NCI-H748 (cell line): ENCODE measurements around the gene COMMD10.
A peak's percentile ranks its signal among the peaks of the same experiment; 100 is the strongest.
"Not testable (repeated sequence)": the region's sequence is repeated elsewhere in the genome, so short reads cannot be mapped to it uniquely, and the experiment has no call there.

Experiments
- DNase-seq: peaks from one replicate; lab custom pipeline; 2025; ENCODE audit not compliant: unreplicated experiment; lab: John Stamatoyannopoulos, UW

Gene COMMD10

DNA sequence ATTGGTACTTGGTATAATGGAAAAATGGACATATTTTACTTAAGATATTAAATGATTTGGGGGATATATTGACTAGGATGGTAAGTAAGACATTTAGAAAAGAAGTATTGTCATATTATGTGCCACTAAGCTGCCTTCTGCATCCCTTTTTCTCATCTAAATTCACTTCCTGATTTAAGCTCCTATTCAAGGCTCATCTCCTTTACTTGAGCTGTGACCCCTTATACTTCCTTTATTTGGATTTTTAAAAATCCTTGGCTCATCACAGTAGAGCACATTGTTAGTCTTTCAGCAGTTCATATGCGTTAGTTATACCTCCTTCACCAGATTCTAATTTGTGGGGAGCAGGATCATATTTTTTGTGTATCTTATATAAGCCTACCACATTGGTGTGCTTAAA lies 6.6 kb downstream of the COMMD10 start:
- DNase-seq: no peak

DNA sequence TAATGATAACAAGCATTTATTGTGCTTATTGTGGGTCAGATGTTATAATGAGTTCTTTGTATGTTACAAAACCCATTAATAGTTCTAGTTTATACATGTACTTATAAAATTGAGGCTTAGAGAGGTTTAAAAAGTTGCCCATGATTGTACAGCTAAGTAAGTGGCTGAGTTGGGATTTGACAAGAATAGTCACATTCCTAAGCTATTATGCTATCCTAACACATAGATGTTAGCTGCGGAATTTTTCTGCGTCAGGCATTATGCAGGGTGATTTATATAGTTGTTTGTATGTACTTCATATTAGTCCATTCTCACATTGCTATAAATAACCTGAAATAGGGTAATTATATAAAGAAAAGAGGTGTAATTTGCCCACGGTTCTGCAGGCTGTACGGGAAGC lies 12.5 kb downstream of the COMMD10 start:
- DNase-seq: no peak

DNA sequence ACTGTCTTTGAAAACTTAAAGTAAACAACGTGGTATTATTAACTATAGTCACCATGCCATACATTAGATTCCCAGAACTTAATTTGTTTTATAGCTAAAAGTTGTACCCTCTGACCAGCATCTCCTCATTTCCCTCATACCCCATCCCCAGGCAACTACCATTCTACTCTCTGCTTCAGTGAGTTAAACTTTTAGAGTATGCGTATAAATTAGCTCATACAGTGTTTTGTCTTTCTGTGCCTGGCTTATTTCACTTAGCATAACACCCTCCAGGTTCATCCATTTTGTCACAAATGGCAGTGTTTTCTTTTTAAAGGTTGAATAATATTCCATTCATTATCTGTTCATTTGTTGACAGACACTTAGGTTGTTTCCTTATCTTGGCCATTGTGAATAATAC lies 14.2 kb downstream of the COMMD10 start:
- no peak for DNase-seq

- not testable (repeated sequence) for DNase-seq
Measured at GRCh38 chr5:116104941-116105340, 20.1 kb downstream of the COMMD10 start.

DNA sequence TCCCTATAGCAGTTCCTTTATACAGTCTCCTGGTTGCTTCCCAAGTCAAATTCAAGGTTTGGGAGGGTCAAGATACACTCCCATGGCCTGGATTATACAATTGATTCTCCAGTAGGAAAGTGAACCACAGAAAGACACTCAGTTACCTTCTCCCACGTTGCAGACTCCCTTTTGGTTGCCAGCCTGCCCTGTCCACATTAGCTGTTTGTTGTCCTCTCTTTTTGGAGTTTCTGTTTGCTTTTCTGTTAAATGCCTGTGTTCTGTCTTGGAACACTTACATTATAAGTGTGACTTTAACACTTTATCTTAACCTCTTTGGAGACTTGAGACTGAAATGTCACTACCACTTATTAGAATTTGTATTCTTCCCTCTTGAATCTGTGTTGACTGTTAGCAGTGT lies 30.3 kb downstream of the COMMD10 start:
- DNase-seq: no peak

GRCh38 chr5:116130471-116130870 lies 45.6 kb downstream of the COMMD10 start:
- DNase-seq: no peak

- no peak for DNase-seq
Measured at GRCh38 chr5:116130976-116131375, 46.2 kb downstream of the COMMD10 start.

DNA sequence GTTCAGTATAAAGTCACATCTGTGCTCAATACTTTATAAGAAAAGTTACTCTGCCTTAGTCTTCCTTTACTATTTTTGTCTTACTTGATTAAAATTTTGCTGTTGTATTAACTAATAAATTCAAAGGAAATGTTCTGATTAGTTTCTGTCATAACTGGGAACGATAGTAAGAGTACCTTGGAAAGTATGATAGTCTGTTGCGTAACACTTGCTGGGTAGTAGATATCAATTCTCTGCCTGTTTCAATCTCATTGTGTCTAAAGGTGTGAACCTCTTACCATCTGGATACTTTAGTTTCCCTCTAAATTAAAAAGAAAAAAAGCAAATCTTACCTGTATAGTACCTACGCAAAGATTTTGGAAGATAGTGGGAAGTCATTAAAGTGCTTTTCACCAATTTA lies 48.5 kb downstream of the COMMD10 start:
- DNase-seq: no peak

- no peak for DNase-seq
Measured at GRCh38 chr5:116135344-116135743, 50.5 kb downstream of the COMMD10 start.

- DNase-seq: peak; percentile 78
Measured at GRCh38 chr5:116137544-116138378, 52.9 kb downstream of the COMMD10 start.

DNA sequence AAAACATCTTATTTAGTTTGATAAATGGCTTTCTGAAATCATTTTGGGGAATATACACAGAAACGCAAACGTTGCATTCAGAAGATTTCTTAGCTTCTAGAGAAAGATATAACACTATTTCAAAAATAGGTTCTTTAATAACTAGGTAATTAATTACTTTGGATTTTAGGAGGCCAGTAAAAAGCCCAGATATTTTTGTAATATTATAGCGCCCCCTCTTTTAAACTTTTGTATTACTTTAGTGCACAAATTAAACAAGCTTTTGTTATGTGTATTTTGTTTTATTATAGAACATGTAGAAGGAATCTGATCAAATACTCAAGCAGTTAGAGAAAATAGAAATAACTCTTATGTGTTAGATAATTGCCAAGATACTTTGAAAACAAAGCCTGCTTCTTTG lies 57.7 kb downstream of the COMMD10 start:
- DNase-seq: no peak

GRCh38 chr5:116144103-116144502 lies 59.3 kb downstream of the COMMD10 start:
- no peak for DNase-seq

DNA sequence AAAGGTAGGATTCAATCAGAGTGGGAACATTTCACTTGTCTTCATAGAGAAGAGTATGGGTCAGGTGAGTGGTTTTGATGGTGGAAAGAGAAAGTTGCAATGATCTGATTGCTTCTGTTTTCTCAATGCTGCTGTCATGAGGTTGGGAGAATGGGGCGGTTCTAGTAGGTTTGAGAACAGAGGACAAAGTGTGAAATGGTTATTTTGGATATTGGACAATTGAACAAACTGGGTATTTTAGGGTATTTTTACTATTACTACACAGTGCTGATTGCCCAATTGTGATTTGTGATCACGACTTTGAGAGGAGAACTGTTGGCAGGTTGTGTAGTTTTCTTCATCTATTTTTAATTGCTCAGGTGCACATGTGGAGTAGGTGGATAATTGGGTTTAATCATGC lies 60.2 kb downstream of the COMMD10 start:
- DNase-seq: no peak

- DNase-seq: peak; percentile 94
Measured at GRCh38 chr5:116145416-116145815, 60.6 kb downstream of the COMMD10 start.

DNA sequence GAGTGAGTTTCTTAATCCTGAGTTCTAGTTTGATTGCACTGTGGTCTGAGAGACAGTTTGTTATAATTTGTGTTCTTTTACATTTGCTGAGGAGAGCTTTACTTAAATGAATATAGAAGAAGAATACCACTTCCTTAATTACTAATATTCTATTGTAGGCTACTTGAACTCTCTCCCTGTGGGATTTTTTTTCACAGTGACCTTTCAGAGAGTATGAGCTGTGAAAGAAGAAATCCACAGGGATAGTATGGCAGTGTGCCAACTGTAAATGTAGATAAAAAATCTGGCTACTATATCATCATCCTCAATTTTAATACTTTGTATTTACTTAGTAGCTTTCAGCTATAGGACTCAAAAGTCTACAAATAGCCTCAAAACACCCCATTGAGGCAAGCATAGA lies 67.3 kb downstream of the COMMD10 start:
- peak; percentile 43 for DNase-seq

DNA sequence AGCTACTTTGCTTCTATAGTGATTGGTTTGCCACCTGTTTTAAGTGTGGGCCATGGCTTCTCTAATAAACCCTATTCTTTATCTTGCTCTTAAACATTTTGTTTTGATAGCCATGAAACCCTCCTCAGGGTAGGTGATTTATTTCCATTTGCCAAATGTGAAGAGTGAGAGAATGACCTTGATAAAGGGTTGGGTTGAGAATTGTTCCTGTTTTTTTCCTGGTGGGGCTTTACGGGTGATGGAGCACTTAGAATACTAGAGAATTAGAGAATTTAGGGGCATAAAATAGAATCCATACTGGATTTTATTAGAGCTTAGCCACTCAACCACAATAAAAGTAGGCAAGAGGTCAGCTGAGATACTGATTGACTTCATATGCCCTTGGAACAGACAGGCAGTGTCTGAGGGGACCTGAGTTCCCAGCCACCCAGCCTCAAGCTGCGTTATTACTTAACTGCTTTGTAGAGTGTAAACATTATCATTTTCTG lies 68.9 kb downstream of the COMMD10 start:
- DNase-seq: peak; percentile 93

GRCh38 chr5:116154252-116154651 lies 69.4 kb downstream of the COMMD10 start:
- peak; percentile 29 for DNase-seq

DNA sequence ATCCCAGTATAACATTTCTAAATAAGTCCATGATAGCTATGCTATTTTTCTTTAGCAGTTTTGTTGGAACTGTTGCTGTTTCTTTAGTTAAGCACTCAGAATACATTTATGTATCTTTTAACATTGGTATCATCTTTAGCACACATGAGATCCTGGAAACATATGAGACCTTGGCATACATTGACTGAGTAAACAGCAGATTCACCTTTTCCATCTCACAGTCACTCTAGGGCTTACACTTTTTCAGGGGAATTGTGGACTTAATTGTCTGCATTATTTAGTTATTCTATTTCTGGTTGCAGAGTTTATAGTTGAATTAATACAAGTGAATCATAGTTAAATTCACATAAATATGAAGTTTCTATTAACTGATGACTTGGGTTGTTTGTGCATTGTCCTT lies 70.1 kb downstream of the COMMD10 start:
- DNase-seq: no peak

GRCh38 chr5:116157902-116158301 lies 73.1 kb downstream of the COMMD10 start:
- no peak for DNase-seq

- no peak for DNase-seq
Measured at GRCh38 chr5:116159006-116159405, 74.2 kb downstream of the COMMD10 start.

GRCh38 chr5:116174111-116174510 lies 89.3 kb downstream of the COMMD10 start:
- no peak for DNase-seq

- DNase-seq: no peak
Measured at GRCh38 chr5:116176121-116176520, 91.3 kb downstream of the COMMD10 start.

GRCh38 chr5:116178925-116179324 lies 94.1 kb downstream of the COMMD10 start:
- no peak for DNase-seq
